LNCAP (cell line): ENCODE measurements around the gene SLC25A44.

ENCODE experiments used
- CTCF ChIP-seq: fragments of 450-650 bp; IDR thresholded peaks from 2 replicates; pipeline ENCODE4 v1.5.1; 2017; ENCODE audit warnings: mild to moderate bottlenecking

SLC25A44 gene

GRCh38 chr1:156165083-156165482 lies 28.8 kb upstream of the SLC25A44 start:
- no peak for TF ChIP-seq CTCF

GRCh38 chr1:156167536-156167935 lies 26.4 kb upstream of the SLC25A44 start:
- no peak for TF ChIP-seq CTCF

GRCh38 chr1:156172696-156173470 lies 21.0 kb upstream of the SLC25A44 start:
- TF ChIP-seq CTCF: no peak

GRCh38 chr1:156176610-156177210 lies 17.2 kb upstream of the SLC25A44 start:
- TF ChIP-seq CTCF: no peak

GRCh38 chr1:156177919-156178654 lies 15.8 kb upstream of the SLC25A44 start:
- no peak for TF ChIP-seq CTCF

- no peak for TF ChIP-seq CTCF
These were observed 13.4 kb upstream of the SLC25A44 start for GRCh38 chr1:156180471-156180870.

GRCh38 chr1:156191292-156191964 lies 2.5 kb upstream of the SLC25A44 start:
- TF ChIP-seq CTCF: no peak
